GM21447 (cell line): ENCODE measurements around the gene ZAP70.

ENCODE experiments used
- ATAC-seq: cut with Tn5 transposase; IDR thresholded peaks from one replicate; pipeline ENCODE4 v1.9.1; 2021; ENCODE audit not compliant: unreplicated experiment

ZAP70 gene

DNA sequence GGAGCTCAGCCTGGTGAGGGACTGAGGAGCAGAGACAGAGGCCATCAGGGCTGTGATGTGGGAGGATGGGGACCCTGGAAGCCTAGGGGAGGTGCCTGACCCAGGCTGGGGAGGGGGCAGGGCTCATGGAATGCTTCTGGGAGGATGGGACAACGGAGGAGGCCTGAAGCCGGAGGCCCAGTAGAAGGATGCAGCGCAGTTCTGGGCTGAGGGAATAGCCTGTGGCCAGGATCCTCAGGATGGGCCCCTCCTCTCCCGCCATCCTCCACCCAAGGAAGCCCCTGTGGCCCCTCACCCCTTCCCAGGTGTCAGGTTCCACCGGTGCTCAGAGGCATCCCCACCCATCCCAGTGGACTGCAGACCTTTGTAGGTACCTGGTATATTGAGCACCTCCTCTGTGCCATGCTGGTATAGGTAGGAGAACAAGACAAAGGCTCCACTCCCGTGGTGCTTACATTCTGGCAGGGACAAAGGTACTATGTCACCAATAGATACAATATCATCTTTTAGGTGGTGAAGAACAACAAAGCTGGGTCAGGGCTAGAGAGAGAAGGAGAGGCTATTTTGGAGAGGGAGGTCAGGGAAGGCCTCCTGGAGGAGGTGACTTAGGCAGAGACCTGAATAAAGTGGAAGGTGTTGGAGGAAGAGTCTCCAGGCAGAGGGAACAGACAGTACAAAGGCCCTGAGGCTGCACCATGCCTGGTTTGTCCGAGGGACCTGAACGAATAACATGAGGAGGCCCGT, 2.7 kb downstream of the ZAP70 start:
- ATAC-seq: no peak

DNA sequence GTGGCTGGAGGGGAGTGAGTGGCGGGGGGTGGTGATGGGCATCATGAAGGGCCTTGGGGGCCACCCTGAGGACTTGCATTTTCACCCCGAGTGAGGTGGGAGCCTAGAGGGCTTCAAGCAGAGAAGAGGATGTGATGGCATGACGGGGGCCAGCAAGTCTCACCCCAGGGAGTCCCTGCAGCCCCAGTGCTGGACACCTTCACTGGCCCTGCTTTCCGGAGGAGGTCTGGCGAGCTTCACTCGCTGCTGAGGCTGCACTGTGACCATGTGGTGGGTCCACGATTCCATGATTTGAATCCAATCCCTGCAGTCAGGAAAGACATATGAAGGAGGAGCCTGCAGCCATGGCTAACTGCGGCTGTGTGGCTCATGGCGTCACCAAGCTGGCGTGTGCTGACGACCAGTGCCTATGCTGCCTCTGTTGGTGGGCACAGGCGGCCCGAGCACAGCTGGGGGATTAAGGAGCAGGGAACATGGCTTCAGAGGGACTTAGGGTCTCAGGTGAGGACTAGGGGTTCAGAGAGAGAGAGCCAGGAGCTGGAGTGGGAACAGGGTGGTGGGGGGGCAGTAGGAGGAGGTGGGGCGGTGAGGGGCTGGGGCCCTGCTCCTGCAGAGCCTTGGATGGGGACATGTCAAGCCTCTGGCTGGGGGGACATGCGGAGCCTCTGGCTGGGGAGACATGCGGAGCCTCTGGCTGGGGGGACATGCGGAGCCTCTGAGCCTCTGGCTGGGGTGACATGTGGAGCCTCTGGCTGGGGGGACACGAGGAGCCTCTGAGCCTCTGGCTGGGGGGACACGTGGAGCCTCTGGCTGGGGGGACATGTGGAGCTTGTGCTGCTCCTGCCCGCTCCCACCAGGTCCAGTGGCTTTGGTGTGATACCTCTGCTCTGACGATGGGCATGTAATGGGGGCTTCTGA, 3.6 kb downstream of the ZAP70 start:
- no peak for ATAC-seq

DNA sequence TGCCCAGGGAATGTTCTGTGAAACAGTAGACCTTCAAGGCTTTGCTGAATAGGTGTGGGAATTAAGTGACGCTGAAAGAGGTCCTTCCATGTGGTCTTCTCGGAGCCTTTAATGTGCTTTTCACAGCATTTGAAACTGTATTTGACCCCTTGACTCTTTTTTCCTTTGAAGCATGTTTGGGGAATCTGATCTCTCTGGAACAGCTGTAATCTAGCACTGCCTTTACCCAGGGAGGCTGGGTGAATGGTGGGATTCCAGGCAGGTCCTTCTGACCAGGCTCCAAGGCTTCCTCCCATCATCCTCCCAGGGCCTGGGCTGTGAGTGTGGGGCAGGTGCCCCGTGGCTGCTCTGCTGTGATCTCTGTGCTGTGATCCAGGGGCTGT, 4.2 kb downstream of the ZAP70 start:
- no peak for ATAC-seq

DNA sequence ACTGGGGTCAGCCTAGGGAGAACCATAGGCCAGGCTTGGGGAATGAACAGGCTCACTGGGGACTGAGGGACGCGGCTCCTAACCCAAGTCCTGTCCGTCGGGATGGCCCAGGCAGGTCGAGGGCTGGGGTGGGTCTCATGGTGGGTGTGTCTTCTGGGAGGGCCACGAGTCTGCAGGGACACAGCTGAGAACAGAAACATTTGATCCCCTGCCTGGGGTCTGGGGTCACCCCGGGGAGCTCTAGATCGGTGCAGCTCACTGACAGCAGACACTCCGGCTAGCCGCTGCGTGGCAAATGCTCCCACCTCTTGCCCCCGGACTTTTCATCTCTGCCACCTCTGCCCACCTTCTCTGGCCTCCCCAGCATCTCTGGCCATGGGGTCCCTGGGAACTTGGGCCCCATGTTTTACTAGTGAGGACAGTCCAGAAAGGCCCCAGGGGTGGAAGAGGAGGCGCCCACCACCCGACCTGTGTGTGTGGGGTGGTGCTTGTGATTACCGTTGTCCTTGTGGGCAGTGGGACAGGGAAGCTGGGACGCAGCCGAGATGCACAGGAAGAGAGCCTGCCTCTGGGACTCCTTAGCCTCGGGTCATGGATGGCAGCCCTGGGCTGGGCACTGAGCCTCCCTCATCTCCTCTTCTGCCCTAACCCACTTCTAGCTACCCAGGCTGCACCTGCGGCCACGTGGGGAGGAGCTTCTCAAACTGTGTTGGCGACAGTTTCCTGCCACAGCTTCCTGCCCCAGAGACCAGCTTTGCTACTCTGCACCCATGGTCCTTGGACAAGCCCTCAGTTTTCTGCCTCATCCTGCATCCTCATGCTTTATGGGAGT, 4.9 kb downstream of the ZAP70 start:
- peak; percentile 81 for ATAC-seq

DNA sequence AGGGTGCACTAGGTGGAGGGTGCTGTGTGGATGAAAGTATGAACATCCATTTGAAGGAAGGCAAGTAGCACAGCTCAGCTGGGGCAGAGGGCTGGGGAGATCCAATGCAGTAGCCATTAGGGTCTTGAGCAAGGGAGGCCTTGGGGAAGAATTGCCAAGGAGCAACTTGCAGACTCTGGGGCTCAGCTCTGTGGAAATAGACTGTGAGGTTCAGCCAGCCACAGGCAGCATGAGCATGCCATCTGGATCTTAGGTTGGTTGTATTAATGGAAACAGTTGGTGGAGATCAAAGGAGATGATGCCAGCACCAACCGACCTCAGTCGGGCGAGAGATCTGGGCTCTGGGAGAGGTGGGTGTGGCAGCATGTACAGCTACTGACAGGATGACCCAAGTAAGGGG, 5.6 kb downstream of the ZAP70 start:
- peak; percentile 25 for ATAC-seq

DNA sequence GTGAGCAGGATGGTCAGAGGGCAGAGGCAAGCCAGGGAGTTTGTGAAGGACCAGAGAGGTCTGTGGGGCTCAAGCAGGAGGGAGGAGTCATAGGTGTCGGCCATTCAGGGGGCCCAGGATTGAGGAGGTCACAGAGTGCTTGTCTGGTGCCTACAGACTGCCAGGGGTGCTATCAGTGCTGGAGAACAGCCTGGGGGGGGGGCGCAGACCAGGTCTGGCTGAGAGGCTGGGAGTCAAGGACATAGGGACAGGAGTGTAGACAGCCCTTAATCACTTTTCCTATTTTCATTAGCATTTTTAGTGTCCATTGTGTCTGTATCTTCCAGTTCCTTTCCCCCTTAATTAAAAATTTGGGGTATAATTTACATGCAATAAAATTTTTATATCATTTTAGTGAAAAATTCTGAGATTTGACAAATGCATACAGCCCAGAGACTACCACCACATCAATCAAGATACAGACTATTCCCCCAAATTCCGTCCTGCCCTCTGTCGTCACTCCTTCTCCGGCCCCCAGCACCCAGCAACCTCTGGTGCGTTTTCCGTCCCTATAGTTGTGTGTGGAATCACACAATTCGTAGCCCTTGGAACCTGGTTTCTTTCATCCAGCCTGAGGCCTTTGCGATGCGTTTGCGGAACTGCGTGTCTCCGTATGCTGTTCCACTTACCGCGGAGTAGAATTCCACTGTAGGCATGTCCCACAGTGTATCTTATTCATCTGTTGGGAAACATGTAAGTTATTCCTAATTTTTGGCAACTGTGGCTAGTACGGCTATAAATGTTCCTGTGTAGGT, 6.2 kb downstream of the ZAP70 start:
- ATAC-seq: no peak

DNA sequence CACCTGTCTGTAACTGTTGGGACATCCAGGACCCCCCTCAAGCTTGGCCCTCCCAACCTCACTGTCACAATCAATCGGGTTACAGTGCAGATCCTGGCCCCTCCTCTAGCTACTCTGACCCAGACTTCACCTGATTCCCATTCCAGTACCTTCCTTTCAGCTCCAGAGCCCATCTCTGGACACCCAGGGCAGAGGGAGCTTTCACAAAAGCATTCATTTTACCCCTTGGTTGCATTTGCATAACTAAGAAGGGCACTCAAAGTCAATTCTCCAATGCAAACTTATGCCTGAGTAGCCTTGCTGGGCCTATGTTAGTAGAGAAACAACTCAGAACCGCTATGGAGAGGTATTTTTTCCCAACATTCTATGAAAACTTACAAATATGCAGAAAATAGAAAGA, 7.4 kb downstream of the ZAP70 start:
- no peak for ATAC-seq

DNA sequence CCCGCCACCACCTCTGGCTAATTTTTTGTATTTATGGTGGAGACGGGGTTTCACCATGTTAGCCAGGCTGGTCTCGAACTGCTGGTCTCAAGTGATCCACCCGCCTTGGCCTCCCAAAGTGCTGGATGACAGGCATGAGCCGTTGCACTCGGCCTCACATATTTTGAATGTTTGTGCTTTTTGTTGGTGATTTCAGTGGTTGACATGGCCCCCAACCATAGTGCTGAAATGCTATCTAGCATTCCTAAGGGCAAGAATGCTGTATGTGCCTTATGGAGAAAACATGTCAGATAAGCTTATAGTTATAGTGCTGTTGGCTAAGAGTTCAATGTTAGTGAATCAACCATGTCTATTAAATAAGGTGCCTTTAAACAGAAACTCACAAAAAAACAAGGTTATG, 8.9 kb downstream of the ZAP70 start:
- ATAC-seq: no peak

DNA sequence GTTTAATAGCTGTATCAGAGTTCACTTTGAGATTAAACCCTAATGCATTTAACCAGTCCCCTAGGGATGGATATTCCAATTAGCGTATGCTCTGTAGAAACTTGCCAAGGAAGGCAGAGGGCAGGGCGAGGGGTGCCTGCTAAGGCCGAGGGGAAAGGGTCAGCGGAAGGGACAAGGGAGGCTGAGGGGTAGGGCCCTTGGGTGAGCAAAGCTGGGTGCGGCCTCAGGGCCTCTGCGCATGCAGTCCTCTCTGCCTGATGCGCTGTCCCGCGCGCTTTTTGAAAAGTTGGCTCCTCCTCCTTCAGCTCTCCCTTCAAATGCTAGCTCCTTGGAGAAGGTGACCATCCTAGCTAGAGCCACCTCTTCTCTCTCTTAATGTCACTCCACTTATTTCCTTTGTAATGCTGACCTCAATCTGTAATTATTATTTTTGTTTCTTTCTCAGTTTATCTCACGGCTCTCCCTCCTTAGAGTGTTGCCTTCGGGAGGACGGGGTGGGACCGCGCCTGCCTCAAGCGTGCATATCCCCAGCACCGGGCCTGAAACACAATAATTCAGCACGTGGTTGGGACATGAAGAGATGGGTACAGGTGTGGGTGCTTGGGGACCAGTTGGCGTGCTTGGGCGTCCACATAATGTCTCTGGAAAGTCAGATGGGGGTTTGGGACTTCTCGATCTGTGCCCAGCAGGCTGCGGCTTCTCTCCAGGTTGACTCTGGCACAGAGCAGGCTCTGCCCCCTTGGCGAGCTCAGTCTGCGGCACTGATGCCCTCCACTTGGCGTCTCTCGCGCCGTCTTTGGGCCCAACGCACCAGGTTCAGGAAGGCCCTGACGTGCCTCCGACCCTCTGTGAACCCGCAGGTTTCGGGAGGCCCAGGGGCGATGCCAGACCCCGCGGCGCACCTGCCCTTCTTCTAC, 10.0 kb downstream of the ZAP70 start:
- ATAC-seq: no peak

DNA sequence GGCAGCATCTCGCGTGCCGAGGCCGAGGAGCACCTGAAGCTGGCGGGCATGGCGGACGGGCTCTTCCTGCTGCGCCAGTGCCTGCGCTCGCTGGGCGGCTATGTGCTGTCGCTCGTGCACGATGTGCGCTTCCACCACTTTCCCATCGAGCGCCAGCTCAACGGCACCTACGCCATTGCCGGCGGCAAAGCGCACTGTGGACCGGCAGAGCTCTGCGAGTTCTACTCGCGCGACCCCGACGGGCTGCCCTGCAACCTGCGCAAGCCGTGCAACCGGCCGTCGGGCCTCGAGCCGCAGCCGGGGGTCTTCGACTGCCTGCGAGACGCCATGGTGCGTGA, 10.7 kb downstream of the ZAP70 start:
- ATAC-seq: no peak

DNA sequence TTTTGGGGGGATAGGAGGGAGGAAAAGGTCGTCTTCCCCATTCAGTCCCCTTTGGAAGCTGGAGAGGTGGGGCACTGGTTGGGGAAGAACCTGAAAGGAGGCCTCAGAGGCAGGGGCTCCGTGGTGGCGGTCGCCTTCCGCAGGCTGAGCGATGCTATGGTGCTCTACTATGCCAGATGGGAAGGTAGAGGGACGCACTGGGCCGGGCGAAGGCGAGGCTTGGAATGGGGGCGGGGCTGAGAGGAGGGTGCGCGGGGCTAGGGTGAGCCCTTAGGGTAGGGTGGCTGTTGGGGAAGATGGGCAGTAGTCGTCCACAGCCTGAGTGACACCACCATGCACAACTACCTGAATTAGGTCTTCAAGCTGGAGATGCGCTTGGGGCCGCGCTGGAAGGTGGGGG, 11.1 kb downstream of the ZAP70 start:
- ATAC-seq: no peak

DNA sequence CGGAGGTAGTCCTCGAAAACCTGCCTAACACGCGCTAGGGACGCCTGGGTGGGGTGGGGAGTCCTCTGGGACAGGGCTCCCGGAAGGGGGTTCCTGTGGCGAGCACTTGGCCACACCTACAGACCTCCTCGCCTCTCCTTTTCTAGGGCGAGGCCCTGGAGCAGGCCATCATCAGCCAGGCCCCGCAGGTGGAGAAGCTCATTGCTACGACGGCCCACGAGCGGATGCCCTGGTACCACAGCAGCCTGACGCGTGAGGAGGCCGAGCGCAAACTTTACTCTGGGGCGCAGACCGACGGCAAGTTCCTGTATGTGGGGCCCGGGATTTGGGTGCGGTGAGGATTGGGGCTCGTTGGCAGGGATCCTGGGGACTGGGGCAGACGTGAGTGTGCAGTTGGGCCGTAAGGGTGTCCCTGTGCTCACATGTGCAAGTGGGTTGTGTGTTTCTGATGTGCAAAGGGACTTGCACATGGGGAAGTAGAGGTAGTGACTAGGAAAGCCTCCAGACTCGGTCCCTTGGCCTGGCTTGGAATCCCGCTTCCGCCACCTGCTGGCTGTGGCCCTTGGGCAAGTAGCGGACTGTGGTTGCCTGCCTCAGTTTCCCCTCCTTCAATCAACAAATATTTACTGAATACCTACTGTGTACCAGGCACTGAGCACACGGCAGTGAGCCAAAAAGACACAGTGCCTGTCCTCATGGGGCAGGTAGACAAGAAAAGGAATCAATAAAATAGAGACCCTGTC, 11.7 kb downstream of the ZAP70 start:
- ATAC-seq: no peak

DNA sequence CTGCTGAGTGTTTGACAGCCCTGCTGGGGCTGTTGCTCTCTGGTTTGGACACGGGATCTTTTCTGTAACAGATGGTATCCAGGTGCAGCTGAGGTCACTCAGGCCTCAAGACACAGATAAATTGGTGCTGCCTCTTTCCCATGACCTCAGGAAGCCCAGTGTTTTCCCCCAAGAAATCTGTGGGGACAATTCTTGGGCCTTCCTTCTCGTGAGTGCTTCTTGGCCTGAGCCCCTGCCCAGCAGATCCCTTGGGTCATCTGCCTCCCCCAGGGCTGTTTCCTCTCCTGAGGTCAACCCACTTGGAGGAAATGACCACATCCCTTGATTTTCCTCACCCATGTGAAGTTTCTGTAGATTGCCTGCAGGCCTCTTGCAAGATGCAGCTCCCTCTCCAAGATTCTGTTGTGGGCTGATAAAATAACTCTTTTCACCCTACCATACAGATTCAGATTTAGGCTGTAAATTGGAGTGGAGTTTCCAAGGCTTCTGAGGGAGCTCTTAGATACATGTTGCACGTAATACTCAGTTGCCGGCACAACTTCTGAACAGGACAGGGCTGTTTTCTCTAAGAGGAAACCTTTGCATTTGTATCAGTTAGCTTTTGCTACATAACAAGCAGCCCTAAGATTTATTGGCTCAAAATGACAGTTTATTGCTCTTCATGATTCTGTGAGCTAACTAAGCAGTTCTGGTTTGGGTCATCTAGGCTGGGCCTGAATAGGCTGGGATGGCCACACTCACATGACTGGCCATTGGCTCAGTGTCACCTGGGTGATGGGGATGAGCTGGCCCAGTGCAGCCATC, 13.1 kb downstream of the ZAP70 start:
- ATAC-seq: no peak

DNA sequence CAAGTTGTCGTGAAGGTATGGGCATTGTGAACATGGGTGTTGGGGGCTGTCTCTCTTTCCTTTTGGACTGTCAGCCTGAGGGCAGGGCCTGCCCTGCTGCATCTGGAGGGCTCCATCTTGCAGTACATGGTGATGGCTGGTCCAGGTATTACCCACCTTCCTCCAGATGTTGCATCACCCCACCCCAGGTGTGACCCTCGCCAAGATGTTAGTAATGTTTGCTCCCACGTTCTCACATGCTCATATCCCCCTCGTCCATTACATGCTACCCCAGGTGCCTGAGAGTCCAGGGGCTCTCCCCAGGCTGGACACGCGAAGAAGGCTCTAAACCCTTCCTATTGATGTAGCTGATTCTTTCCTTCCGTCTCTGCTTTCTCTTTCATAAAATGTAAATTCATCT, 13.9 kb downstream of the ZAP70 start:
- no peak for ATAC-seq

DNA sequence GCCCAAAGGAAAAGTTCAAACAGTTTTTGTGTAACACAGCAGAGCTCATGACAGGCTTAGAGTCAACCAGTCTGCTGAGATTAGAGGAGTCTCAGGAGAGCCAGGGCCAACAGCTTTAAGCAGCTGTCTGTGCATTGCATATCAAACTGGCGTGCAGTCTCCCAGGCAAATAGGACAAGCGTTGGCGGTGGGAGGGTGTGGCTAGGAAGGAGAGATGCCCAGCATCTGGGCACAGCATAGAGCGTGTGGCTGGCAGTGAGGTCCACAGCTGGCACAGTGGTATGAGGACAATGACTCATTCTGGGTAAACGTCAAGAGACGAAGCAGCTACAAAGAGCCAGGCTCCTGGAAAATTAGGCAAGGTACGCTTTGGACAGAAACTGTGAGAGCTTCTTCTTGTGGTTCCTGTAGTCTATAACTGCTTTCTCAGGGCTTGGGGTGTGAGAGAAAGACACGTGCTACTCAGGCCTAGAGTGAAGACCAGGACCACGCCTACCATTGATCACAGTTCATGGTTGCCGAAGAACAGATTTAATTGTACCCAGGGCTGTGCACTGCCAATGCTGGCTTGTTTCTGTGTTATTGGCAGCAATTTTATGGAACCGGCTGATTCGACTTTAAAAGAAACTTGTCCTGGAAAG, 14.8 kb downstream of the ZAP70 start:
- ATAC-seq: no peak

DNA sequence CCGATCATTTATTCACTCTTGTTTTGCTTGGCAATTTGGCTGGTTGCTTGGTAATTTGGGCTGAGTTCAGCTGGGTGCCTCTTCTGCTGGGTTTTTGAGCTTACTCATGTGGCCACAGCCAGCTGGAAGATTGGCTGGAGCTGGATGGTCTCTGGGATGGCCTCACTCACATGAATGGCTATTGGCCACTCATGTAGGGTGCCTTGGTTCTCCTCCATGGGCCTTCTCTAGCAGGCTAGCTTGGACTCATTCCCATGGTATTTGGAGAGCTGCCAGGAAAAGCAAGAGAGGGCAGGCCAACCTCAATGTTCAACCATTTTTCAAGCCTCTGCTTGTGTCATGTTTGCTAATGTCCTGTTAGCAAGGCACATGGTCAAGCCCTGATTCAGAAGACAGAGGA, 16.9 kb downstream of the ZAP70 start:
- ATAC-seq: no peak

DNA sequence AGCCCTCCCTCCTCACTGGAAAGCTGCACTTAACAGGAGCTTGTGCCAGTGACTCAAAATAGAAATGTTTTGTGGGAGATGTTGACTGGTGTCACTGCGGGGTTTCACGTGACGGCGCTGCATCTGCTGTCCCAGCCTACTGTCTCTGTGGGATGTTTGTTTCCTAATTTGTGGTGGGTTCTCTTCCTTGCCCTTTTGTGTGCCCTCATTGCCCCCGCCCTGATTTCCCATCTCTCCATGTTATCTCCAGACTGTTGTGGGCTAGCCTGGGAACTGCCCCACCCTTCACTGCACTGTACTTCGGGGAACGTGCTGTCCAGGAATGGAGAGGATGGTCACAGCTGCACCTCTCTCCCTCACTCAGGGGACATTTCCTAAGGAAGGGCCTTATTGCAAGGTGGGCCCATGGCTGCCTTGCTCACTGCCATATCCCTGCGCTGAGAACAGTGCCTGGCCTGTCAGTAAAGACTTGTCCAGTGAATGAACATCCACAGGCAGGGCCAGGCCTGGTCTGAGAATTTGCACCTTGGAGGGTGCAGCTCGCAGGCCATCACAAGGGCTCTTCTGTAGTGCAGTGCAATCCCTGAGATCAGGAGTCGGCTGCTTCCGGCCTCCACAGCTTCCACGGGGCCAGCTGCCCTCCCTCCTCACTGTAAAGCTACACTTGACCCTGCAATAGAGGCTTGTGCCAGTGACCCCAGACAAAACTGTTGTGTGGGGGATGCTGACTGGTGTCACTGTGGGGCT, 18.1 kb downstream of the ZAP70 start:
- no peak for ATAC-seq
